Choroid plexus epithelial cell (primary cell): ENCODE measurements around the gene ZNF860.

Source experiments
- DNase-seq: peaks from one replicate; pipeline ENCODE4 v3.0.0-alpha.2; 2010; ENCODE audit warnings: low read depth
- H3K4me3 ChIP-seq: 2 replicates; pipeline ENCODE4 v1.5.1; 2011; ENCODE audit warnings: low read depth, mild to moderate bottlenecking, control low read depth, low read length, moderate library complexity
- TF ChIP-seq, protein P1 (sequence below): conservative IDR thresholded peaks from 2 replicates; pipeline ENCODE4 v1.5.1; 2011; ENCODE audit warnings: low read depth, mild to moderate bottlenecking, control low read depth, inconsistent platforms, low read length, moderate library complexity

ZNF860 gene

DNA sequence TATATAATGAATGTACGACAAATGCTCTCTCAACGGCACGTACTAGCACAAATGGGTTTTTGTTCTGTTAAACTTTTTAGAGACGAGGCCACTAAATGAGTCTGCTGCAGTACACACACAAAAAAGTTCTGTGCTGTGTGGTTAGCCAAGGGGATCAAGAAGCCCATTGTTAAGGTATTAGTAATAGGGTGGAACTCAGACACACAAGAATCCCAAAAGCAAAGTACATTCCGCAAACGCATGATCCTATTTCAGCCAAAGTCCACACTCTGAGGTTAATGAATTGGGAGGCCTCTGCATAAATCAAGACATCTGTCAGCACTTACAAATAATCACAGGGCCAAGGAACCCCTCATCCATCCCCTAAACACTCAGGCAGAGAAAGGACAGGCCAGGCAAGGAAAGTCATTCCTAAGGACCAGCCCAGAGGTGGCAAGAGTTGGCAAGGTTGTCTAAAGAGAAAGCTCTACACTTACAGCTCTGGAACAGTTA lies 12.6 kb upstream of the ZNF860 start:
- peak; percentile 95 for DNase-seq
- TF ChIP-seq, protein P1, sequence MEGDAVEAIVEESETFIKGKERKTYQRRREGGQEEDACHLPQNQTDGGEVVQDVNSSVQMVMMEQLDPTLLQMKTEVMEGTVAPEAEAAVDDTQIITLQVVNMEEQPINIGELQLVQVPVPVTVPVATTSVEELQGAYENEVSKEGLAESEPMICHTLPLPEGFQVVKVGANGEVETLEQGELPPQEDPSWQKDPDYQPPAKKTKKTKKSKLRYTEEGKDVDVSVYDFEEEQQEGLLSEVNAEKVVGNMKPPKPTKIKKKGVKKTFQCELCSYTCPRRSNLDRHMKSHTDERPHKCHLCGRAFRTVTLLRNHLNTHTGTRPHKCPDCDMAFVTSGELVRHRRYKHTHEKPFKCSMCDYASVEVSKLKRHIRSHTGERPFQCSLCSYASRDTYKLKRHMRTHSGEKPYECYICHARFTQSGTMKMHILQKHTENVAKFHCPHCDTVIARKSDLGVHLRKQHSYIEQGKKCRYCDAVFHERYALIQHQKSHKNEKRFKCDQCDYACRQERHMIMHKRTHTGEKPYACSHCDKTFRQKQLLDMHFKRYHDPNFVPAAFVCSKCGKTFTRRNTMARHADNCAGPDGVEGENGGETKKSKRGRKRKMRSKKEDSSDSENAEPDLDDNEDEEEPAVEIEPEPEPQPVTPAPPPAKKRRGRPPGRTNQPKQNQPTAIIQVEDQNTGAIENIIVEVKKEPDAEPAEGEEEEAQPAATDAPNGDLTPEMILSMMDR: no peak
- H3K4me3 ChIP-seq: no peak overlapping the region

DNA sequence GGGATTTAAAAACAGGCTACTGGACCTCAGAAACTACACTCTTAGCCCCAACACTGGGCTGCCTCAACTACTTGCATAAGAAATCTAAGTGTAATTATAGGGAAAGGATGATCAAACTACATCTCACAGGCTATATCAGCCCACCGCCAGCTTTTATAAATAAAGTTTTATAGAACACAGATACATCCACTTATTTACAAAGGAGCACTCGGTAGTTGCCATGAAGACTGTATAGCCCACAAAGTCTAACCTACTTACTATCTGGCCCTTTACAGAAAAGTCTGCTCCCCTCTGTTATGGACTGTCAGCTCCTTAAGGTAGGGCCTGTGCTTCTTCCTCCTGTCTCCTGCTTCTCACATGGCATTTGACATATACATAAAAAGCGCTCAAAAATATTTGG lies 9.9 kb upstream of the ZNF860 start:
- no peak overlapping the region for H3K4me3 ChIP-seq
- TF ChIP-seq, protein P1: no peak
- DNase-seq: no peak

DNA sequence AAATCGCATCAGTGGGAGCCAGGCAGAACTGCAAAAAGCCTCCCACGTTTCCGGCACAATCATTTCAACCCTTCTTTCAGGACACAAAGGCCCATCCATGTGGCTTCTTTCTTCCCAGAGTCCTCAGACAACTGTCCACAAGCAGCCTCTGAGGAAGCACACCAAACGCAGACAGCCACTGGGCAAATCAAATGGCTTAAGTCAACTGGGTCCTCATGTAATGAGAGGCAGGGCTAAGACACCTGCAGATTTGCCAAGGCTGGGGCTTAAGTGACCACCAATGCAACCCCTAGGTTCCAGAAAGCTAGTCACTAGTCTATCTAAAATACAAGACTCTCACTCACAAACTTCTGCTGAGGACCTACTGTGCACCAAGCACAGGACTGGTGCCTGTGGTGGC lies 8.5 kb upstream of the ZNF860 start:
- DNase-seq: no peak
- no peak overlapping the region for H3K4me3 ChIP-seq
- TF ChIP-seq, protein P1: no peak

DNA sequence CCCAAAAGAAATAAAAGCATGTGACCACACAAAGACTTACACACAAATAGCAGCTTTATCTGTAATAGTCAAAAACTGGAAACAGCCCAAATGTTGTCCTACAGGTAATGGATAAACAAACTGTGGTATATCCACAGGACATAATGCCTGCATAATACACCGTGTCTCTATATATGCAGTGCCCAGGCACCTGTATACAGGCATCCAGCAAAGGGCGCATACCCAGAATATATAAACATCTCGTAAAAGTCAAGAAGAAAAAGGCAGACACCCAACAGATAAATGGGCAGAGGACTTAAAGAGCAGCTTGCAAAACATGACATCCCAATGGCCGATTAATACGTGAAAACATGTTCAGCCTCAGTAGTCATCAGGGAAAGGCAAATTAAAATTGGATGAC lies 7.7 kb upstream of the ZNF860 start:
- no peak overlapping the region for H3K4me3 ChIP-seq
- no peak for DNase-seq
- TF ChIP-seq, protein P1: no peak

DNA sequence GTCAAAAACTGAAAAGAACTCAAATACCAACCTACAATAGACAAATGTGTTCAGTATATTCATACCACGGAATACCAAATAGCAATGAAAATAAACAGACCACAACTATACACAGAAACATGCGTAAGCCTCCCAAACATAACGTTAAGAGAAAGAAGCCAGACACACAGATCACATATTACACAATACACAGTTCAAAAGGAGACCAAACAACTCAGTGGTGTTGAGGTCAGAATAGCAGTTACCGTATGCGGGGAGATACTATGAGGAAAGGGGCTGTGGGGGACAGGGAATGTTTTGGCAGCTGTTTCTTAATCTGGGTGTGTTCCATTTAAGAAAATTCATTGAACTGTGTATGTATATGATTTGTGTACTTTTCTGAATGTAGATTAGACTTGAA lies 7.1 kb upstream of the ZNF860 start:
- peak; percentile 96 for DNase-seq
- TF ChIP-seq, protein P1: no peak
- H3K4me3 ChIP-seq: no peak overlapping the region

DNA sequence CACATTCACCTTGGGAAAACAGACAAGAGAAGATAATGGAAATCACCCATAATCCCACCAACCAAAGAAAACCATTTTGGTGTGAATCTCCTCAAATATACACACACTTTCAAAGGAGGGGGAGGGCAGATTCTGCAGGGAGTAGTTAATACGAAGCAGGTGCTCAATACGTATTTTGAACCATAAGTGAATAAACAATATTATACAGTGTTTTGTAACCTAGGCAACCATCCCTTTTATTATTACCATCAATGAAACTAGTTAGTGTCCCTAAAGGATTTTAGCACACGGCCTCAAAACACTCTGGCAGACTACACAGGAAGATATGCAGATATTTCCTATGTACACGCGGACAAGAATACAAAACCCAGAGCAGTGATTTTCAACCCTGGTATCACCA lies 6.6 kb upstream of the ZNF860 start:
- TF ChIP-seq, protein P1: no peak
- no peak for DNase-seq
- H3K4me3 ChIP-seq: no peak overlapping the region

DNA sequence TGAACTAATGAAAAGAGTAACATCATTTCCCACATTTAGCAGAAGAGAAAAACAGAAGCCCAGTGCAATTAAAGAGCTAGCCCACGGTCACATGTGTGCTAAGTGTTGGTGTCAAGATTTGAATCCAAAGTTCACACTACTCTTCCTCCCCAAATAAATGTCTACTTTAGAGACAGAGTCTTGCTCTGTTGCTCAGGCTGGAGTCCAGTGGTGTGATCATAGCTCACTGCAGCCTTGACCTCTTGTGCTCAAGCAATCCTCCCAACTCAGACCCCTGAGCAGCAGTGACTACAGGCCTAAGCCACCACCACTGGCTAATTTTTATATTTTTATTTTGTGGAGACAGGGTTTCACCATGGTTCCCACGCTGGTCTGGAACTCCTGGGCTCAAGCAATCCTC lies 5.2 kb upstream of the ZNF860 start:
- TF ChIP-seq, protein P1: no peak
- H3K4me3 ChIP-seq: no peak overlapping the region
- DNase-seq: no peak
